GM19467 (cell line): ENCODE data around the gene DPYSL5.
"Not testable (repeated sequence)": the region's sequence is repeated elsewhere in the genome, so short reads cannot be mapped to it uniquely, and the experiment has no call there.

Experiments used
- ATAC-seq: cut with Tn5 transposase; IDR thresholded peaks from one replicate; pipeline ENCODE4 v1.9.1; 2021; ENCODE audit warnings: mild to moderate bottlenecking, moderate library complexity; ENCODE audit not compliant: unreplicated experiment

Gene DPYSL5

GRCh38 chr2:26922405-26923188, 74.7 kb downstream of the DPYSL5 start:
- ATAC-seq, result no peak

DNA sequence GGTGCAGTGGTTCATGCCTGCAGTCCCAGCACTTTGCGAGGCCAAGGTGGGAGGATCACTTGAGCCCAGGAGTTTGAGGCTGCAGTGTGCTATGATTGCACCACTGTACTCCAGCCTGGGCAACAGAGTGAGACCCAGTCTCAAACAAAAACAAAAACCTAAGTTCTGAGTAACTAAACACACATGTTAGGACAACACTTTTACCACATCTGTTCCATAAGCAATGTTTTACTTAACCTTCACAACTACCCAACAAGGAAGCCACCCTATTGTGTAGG, 75.2 kb downstream of the DPYSL5 start:
- ATAC-seq, result not testable (repeated sequence)

DNA sequence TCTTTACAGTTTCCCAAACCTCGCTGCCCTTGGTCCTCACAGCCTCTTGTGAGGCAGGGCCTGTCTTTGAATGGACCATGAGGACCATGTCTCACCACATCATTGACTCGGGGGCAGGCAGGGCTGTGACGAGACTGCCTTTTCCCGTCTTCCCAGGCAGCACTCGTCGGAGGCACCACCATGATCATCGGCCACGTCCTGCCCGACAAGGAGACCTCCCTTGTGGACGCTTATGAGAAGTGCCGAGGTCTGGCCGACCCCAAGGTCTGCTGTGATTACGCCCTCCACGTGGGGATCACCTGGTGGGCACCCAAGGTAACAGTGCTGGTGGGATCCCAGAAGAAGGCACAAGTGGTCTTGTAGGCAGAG, 76.8 kb downstream of the DPYSL5 start:
- ATAC-seq, result no peak

GRCh38 chr2:26925100-26925791, 77.3 kb downstream of the DPYSL5 start:
- ATAC-seq, result no peak

DNA sequence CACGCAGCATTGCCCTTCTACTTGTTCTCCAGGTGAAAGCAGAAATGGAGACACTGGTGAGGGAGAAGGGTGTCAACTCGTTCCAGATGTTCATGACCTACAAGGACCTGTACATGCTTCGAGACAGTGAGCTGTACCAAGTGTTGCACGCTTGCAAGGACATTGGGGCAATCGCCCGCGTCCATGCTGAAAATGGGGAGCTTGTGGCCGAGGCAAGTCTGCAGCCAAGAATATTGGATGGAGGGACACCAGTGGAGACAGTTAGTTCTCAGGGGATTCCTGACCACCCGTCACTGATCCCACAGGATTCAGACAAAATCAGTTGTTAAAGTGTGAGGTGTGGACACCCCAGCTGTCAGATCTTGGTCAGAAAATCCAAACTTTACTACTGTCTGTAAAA, 79.3 kb downstream of the DPYSL5 start:
- ATAC-seq, result no peak

- no peak for ATAC-seq
These were observed 85.0 kb downstream of the DPYSL5 start for GRCh38 chr2:26932974-26933373.

- no peak for ATAC-seq
These were observed 85.8 kb downstream of the DPYSL5 start for GRCh38 chr2:26933431-26934334.

DNA sequence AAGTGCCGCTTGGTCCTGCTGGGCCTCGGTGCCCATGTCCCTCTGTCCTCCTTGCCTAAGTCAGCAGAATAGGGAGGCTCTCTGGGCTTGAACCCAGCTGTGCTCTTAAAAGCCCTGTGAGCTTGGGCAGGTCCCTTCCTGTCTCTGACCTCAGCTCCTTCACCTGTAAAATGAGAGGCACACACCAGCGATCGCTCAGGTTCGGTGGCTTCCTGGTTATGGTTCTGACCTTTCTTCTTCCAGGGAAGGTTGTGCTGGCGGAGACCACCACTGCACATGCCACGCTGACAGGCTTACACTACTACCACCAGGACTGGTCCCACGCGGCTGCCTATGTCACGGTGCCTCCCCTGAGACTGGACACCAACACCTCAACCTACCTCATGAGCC, 86.4 kb downstream of the DPYSL5 start:
- ATAC-seq, result no peak

DNA sequence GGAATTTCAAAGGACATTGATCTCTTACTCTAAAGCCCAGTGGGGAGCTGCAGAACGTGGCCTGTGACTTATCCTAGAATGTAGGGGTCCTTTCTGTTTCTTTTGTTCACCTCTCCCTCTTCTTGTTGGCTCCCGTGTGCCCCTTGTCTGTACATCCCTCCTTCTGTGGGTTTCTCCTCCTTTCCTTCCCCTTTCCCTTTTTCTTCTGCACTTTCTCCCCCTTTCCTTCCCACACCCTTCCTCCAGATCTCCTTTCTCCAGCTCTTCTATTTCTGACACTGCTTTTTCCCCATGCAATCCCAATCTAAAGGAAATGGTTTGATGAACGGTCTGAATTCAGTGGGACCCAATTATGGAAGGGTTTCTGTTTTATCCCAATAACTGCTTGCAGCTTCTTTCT, 87.1 kb downstream of the DPYSL5 start:
- ATAC-seq, result no peak

GRCh38 chr2:26936855-26937254, 88.9 kb downstream of the DPYSL5 start:
- no peak for ATAC-seq

GRCh38 chr2:26938399-26939118, 90.6 kb downstream of the DPYSL5 start:
- no peak for ATAC-seq

- no peak for ATAC-seq
These were observed 92.1 kb downstream of the DPYSL5 start for GRCh38 chr2:26940001-26940400.

- ATAC-seq, result no peak
These were observed 93.6 kb downstream of the DPYSL5 start for GRCh38 chr2:26941486-26941885.

DNA sequence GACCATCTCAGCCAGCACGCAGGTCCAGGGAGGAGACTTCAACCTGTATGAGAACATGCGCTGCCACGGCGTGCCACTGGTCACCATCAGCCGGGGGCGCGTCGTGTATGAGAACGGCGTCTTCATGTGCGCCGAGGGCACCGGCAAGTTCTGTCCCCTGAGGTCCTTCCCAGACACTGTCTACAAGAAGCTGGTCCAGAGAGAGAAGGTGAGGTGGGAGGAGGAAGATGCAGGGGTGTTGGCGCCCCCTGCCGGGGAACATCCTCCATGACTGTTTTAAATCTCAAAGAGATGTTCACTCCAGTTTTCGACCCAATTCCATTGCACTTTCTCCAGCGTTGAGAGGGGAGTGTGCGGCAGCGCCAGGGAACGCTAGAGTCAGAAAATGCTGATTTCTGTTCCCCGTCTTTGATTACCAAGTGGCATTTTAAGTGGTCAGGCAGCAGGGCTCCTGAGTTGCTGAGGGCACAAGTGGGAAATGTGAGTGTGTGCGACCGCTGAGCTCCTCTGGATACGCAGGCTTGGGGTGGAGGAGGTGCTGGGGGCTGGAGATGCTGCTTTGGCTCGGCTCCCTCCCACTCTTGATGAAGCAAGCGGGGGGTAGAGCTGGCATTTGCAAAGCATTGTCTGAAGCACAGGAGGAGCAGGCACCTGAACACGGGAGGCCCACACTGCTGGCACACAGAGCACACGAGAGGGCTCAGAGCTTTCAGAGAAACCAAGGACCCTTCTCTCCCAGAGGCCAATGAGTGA, 94.8 kb downstream of the DPYSL5 start:
- ATAC-seq, result no peak

- no peak for ATAC-seq
These were observed 98.2 kb downstream of the DPYSL5 start for GRCh38 chr2:26945991-26946750.

- no peak for ATAC-seq
These were observed 99.2 kb downstream of the DPYSL5 start for GRCh38 chr2:26946841-26947784.

- no peak for ATAC-seq
These were observed 100.9 kb downstream of the DPYSL5 start for GRCh38 chr2:26948800-26949199.

GRCh38 chr2:26950246-26950645, 102.3 kb downstream of the DPYSL5 start:
- no peak for ATAC-seq

DNA sequence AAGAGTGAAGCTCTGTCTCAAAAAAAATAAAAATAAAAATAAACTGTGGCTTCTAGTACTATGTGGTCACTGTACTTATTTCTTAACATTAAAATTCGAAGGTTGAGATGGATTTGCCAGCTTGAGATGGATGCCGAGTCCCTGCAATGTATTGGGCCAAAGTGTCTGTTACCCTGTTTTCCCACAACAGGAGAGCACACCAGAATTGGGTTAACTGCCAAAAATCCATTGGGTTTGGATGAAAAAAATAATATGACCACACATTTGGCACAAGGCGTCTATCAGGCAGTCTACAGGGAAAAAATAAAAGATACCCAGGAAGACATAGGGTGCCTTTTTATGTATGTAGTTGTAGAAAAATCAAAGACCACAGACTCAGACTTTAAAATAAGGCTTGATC, 103.3 kb downstream of the DPYSL5 start:
- ATAC-seq, result no peak
